RWPE2 (cell line): ENCODE data around the gene ARPC2.

Experiments
- ATAC-seq: fragments of 200-7000 bp; cut with Tn5 transposase; 3 replicates; pipeline ENCODE4 v1.9.1; 2021; ENCODE audit warnings: low read depth
- DNase-seq: peaks from one replicate; pipeline ENCODE4 v3.0.0-alpha.2; 2020; ENCODE audit warnings: low spot score
- H3K27ac ChIP-seq: fragments of 450-650 bp; 2 replicates; pipeline ENCODE4 v1.5.1; 2017; ENCODE audit warnings: mild to moderate bottlenecking; ENCODE audit not compliant: poor library complexity, severe bottlenecking
- H3K27me3 ChIP-seq: fragments of 250-450 bp; sonication (Bioruptor Pico); 2 replicates; pipeline ENCODE4 v1.5.1; 2021; ENCODE audit warnings: mild to moderate bottlenecking, moderate library complexity; ENCODE audit not compliant: insufficient read depth, poor library complexity, severe bottlenecking
- H3K36me3 ChIP-seq: fragments of 250-450 bp; sonication (Bioruptor Pico); 2 replicates; pipeline ENCODE4 v1.5.1; 2020; ENCODE audit warnings: low read depth, mild to moderate bottlenecking, moderate library complexity
- H3K4me1 ChIP-seq: fragments of 250-450 bp; sonication (Bioruptor Pico); 2 replicates; pipeline ENCODE4 v1.5.1; 2021; ENCODE audit warnings: mild to moderate bottlenecking, moderate library complexity; ENCODE audit not compliant: insufficient read depth, poor library complexity, severe bottlenecking
- H3K4me3 ChIP-seq: fragments of 250-450 bp; sonication (Bioruptor Pico); 2 replicates; pipeline ENCODE4 v1.5.1; 2021; ENCODE audit warnings: mild to moderate bottlenecking, moderate library complexity; ENCODE audit not compliant: severe bottlenecking
- H3K9me3 ChIP-seq: fragments of 250-450 bp; sonication (Bioruptor Pico); 2 replicates; pipeline ENCODE4 v1.5.1; 2021; ENCODE audit warnings: mild to moderate bottlenecking, moderate library complexity; ENCODE audit not compliant: severe bottlenecking
- TF ChIP-seq, protein P1 (sequence below): fragments of 450-650 bp; IDR thresholded peaks from one replicate; pipeline ENCODE4 v1.5.1; 2017; ENCODE audit warnings: mild to moderate bottlenecking, moderate library complexity; ENCODE audit not compliant: poor library complexity, severe bottlenecking

Gene ARPC2

GRCh38 chr2:218172845-218173244, 44.1 kb upstream of the ARPC2 start:
- DNase-seq (no peak), ATAC-seq (no peak)
- Histone ChIP-seq H3K4me3 (no peak overlapping the region), H3K36me3 (no peaks in the 10 kb centered on the region), H3K4me1 (no peaks in the 10 kb centered on the region), H3K9me3 (no peaks in the 10 kb centered on the region), H3K27me3 (no peaks in the 10 kb centered on the region), H3K27ac (no peak overlapping the region)
- TF ChIP-seq, protein P1, sequence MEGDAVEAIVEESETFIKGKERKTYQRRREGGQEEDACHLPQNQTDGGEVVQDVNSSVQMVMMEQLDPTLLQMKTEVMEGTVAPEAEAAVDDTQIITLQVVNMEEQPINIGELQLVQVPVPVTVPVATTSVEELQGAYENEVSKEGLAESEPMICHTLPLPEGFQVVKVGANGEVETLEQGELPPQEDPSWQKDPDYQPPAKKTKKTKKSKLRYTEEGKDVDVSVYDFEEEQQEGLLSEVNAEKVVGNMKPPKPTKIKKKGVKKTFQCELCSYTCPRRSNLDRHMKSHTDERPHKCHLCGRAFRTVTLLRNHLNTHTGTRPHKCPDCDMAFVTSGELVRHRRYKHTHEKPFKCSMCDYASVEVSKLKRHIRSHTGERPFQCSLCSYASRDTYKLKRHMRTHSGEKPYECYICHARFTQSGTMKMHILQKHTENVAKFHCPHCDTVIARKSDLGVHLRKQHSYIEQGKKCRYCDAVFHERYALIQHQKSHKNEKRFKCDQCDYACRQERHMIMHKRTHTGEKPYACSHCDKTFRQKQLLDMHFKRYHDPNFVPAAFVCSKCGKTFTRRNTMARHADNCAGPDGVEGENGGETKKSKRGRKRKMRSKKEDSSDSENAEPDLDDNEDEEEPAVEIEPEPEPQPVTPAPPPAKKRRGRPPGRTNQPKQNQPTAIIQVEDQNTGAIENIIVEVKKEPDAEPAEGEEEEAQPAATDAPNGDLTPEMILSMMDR, result no peak

GRCh38 chr2:218179782-218180181, 37.2 kb upstream of the ARPC2 start:
- H3K4me3 ChIP-seq, result no peak overlapping the region
- no peak for DNase-seq
- TF ChIP-seq, protein P1, result no peak
- no peaks in the 10 kb centered on the region for H3K27me3 ChIP-seq
- H3K9me3 ChIP-seq, result no peaks in the 10 kb centered on the region
- no peak for ATAC-seq
- no peaks in the 10 kb centered on the region for H3K4me1 ChIP-seq
- no peaks in the 10 kb centered on the region for H3K36me3 ChIP-seq
- H3K27ac ChIP-seq, result no peak overlapping the region

DNA sequence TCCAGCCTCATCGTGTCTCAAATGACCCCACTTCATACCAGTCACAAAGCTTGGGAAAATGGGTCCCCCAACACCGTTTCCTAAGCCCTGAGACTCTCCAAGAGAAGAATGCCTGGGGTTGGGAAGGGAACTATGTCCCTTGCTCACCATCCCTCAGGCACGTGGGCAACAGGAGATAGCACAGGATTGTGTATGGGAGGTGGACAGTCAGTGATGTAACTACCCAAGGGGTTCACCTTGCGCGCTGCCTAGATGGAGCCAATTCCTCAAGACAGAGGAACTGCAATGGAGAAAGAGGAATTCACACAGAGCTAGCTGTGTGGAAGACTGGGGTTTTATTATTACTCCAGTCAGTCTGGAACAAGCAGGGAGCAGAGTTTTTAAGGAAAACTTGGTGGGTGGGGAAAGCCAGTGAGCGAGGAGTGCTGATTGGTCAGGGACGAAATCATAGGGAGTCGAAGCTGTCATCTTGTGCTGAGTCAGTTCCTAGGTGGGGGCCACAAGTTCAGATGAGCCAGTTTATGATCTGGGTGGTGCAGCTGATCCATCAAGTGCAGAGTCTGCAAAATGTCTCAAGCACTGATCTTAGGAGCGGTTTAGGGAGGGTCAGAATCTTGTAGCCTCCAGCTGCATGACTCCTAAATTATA, 36.4 kb upstream of the ARPC2 start:
- ATAC-seq (no peak), DNase-seq (no peak)
- no peaks in the 10 kb centered on the region for H3K9me3 ChIP-seq
- TF ChIP-seq, protein P1, result no peak
- H3K4me3 ChIP-seq, result no peak overlapping the region
- H3K36me3 ChIP-seq, result no peaks in the 10 kb centered on the region
- H3K4me1 ChIP-seq, result no peaks in the 10 kb centered on the region
- H3K27me3 ChIP-seq, result no peaks in the 10 kb centered on the region
- H3K27ac ChIP-seq, result no peak overlapping the region

DNA sequence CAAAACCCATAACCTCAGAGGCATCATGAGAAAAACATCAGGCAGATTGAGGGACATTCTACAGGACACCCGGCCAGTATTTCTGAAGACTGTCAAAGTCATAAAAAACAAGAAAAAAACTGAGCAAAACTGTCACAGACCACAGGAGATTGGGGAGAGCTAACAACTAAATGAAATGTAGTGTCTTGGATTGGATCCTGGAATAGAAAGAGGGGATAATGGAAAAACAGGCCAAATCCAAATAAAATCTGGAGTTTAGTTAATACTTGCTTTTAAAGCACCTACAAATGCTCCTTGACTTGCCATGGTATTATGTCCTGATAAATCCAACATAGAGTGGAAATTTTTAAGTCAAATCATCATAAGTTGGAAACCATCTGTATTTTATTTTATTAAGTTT, 32.7 kb upstream of the ARPC2 start:
- DNase-seq (no peak), ATAC-seq (no peak)
- no peak overlapping the region for H3K27ac ChIP-seq
- H3K27me3 ChIP-seq, result no peaks in the 10 kb centered on the region
- TF ChIP-seq, protein P1, result no peak
- no peak overlapping the region for H3K4me3 ChIP-seq
- no peaks in the 10 kb centered on the region for H3K9me3 ChIP-seq
- H3K36me3 ChIP-seq, result no peaks in the 10 kb centered on the region
- H3K4me1 ChIP-seq, result no peaks in the 10 kb centered on the region

- Histone ChIP-seq H3K9me3 (no peaks in the 10 kb centered on the region), H3K4me3 (no peak overlapping the region), H3K27ac (no peak overlapping the region), H3K36me3 (no peaks in the 10 kb centered on the region), H3K4me1 (no peaks in the 10 kb centered on the region), H3K27me3 (no peaks in the 10 kb centered on the region)
- TF ChIP-seq, protein P1, result peak; percentile 88
- ATAC-seq (peak; percentile 91), DNase-seq (no peak)
Observed at GRCh38 chr2:218186355-218186766, 30.6 kb upstream of the ARPC2 start.
